HCT116 (cell line): Measurements from ENCODE around the gene PTPN12. TPM values are rescaled to one million over a fixed set of nuclear protein-coding genes. Genes with fewer than 3 reads are reported as not detected.

ENCODE experiments used
- ATAC-seq: fragments of 200-7000 bp; cut with Tn5 transposase; 2 replicates; pipeline ENCODE4 v1.9.1; 2020; ENCODE audit warnings: mild to moderate bottlenecking, moderate library complexity
- BruUV-seq: library from RNA; stranded (reverse); fragments of 400-500 nt; replicated peaks from 2 replicates; lab custom pipeline; 2021; lab: Mats Ljungman, UMichigan
- CTCF ChIA-PET: fragments of 300-600 bp; sonication (Branson Sonifier 250); formaldehyde crosslinking; loops from one replicate; lab custom pipeline; 2021; ENCODE audit warnings: antibody characterized with exemption; lab: Charles Lee
- POLR2A ChIA-PET: fragments of 300-600, 350-600 bp; sonication (Branson Sonifier 250); formaldehyde crosslinking; loops from one replicate; lab custom pipeline; 2021; ENCODE audit warnings: antibody characterized with exemption; lab: Charles Lee
- RAD21 ChIA-PET, 2 experiments: fragments of 300-600 bp; sonication (Branson Sonifier 250); formaldehyde crosslinking; loops; one replicate each; lab custom pipeline; 2023; ENCODE audit warnings: low total read pairs in 2 of 2; ENCODE audit not compliant: uncharacterized antibody in 2 of 2, unreplicated experiment in 2 of 2, low non-redundant PET in 1 of 2; lab: Charles Lee
- DNase-seq: peaks from one replicate; pipeline ENCODE4 v3.0.0-alpha.2; 2010; ENCODE audit warnings: low read depth, low spot score
- H2AFZ ChIP-seq: fragments of 200-600 bp; shearing (Covaris generic), sonication (generic); 2 replicates; pipeline ENCODE4 v1.6.1; 2017; ENCODE audit warnings: low read depth, mixed run types, mixed read lengths, antibody characterized with exemption, low read length; ENCODE audit not compliant: poor library complexity, severe bottlenecking
- H3K27ac ChIP-seq: 2 replicates; pipeline ENCODE4 v1.5.1; 2012; ENCODE audit warnings: low read depth, low read length
- H3K27me3 ChIP-seq: fragments of 200-600 bp; sonication (generic); 2 replicates; pipeline ENCODE4 v1.6.1; 2016; ENCODE audit warnings: mixed run types, low read length, mixed read lengths; ENCODE audit not compliant: insufficient read depth
- H3K36me3 ChIP-seq, 2 experiments: fragments of 200-500 bp in 1 of 2; fragments of 200-600 bp in 1 of 2; sonication (Bioruptor generic) in 1 of 2; sonication (generic) in 1 of 2; 2 replicates each; pipeline versions ENCODE4 v1.5.1 to v1.6.1; 2014 to 2016; ENCODE audit warnings: low read length in 2 of 2, inconsistent platforms in 1 of 2, mixed read lengths in 1 of 2, mixed run types in 1 of 2; ENCODE audit not compliant: insufficient read depth in 2 of 2, control insufficient read depth in 1 of 2
- H3K4me1 ChIP-seq, 2 experiments: fragments of 200-600 bp in 1 of 2; sonication (generic) in 1 of 2; 2 replicates each; pipeline versions ENCODE4 v1.5.1 to v1.6.1; 2012 to 2017; ENCODE audit warnings: low read length in 2 of 2, inconsistent platforms in 1 of 2, mild to moderate bottlenecking in 1 of 2, mixed read lengths in 1 of 2, mixed run types in 1 of 2, moderate library complexity in 1 of 2; ENCODE audit not compliant: insufficient read depth in 2 of 2, control insufficient read depth in 1 of 2
- H3K4me2 ChIP-seq: fragments of 200-600 bp; sonication (generic); 2 replicates; pipeline ENCODE4 v1.6.1; 2017; ENCODE audit warnings: mixed run types, low read length, mixed read lengths
- H3K4me3 ChIP-seq, 2 experiments: fragments of 200-600 bp in 1 of 2; sonication (generic) in 1 of 2; replicated peaks in 1 of 2; 2 replicates each; pipeline ENCODE4 v1.5.1; 2011 to 2016; ENCODE audit warnings: low read length in 2 of 2, control low read depth in 1 of 2, low read depth in 1 of 2, mild to moderate bottlenecking in 1 of 2, mixed read lengths in 1 of 2, mixed run types in 1 of 2
- H3K79me2 ChIP-seq: fragments of 200-600 bp; sonication (generic); 2 replicates; pipeline ENCODE4 v1.6.1; 2017; ENCODE audit warnings: mild to moderate bottlenecking, mixed run types, low read length, moderate library complexity, mixed read lengths; ENCODE audit not compliant: insufficient read depth
- H3K9ac ChIP-seq: fragments of 200-600 bp; sonication (generic); 2 replicates; pipeline ENCODE4 v1.6.1; 2016; ENCODE audit warnings: low read length, mixed read lengths
- H3K9me2 ChIP-seq: fragments of 200-600 bp; sonication (generic), shearing (Covaris generic); 2 replicates; pipeline ENCODE4 v1.6.1; 2017; ENCODE audit warnings: mixed run types, mild to moderate bottlenecking, moderate library complexity; ENCODE audit not compliant: insufficient read depth
- H3K9me3 ChIP-seq, 2 experiments: fragments of 200-500 bp in 1 of 2; fragments of 200-600 bp in 1 of 2; sonication (Bioruptor generic) in 1 of 2; sonication (generic) in 1 of 2; 2 replicates each; pipeline ENCODE4 v1.6.1; 2014 to 2017; ENCODE audit warnings: low read length in 2 of 2, mixed read lengths in 2 of 2, inconsistent platforms in 1 of 2, low read depth in 1 of 2, mild to moderate bottlenecking in 1 of 2, mixed run types in 1 of 2, moderate library complexity in 1 of 2; ENCODE audit not compliant: control insufficient read depth in 1 of 2, insufficient read depth in 1 of 2
- H4K20me1 ChIP-seq: fragments of 200-600 bp; sonication (generic), shearing (Covaris generic); 2 replicates; pipeline ENCODE4 v1.6.1; 2017; ENCODE audit warnings: mixed run types, mild to moderate bottlenecking, moderate library complexity; ENCODE audit not compliant: insufficient read depth
- CBX3 ChIP-seq: IDR thresholded peaks from 2 replicates; pipeline ENCODE4 v1.6.1; 2012; ENCODE audit warnings: low read depth
- CEBPB ChIP-seq: IDR thresholded peaks from 2 replicates; pipeline ENCODE4 v1.6.1; 2012; ENCODE audit warnings: low read depth
- EGR1 ChIP-seq: IDR thresholded peaks from 2 replicates; pipeline ENCODE4 v1.6.1; 2012; ENCODE audit warnings: low read depth
- ELF1 ChIP-seq: IDR thresholded peaks from 2 replicates; pipeline ENCODE4 v1.6.1; 2012; ENCODE audit warnings: low read depth, borderline replicate concordance
- EZH2 ChIP-seq: fragments of 200-600 bp; sonication (generic); IDR thresholded peaks from 2 replicates; pipeline ENCODE4 v1.6.1; 2017; ENCODE audit warnings: antibody characterized with exemption, mixed run types
- FOSL1 ChIP-seq: IDR thresholded peaks from 2 replicates; pipeline ENCODE4 v1.6.1; 2012; ENCODE audit warnings: low read depth
- RAD21 ChIP-seq: IDR thresholded peaks from 2 replicates; pipeline ENCODE4 v1.6.1; 2012; ENCODE audit warnings: low read depth, mild to moderate bottlenecking
- SIN3A ChIP-seq: IDR thresholded peaks from 2 replicates; pipeline ENCODE4 v1.6.1; 2012; ENCODE audit warnings: low read depth
- SP1 ChIP-seq: IDR thresholded peaks from 2 replicates; pipeline ENCODE4 v1.6.1; 2012; ENCODE audit warnings: low read depth
- SRF ChIP-seq: IDR thresholded peaks from 2 replicates; pipeline ENCODE4 v1.6.1; 2012; ENCODE audit warnings: low read depth
- YY1 ChIP-seq: IDR thresholded peaks from 2 replicates; pipeline ENCODE4 v1.6.1; 2011; ENCODE audit warnings: low read length, low read depth, moderate library complexity, mild to moderate bottlenecking; ENCODE audit not compliant: insufficient replicate concordance; ENCODE audit errors: extremely low read depth
- ZNF274 ChIP-seq: fragments of 200-500 bp; sonication (Bioruptor generic); IDR thresholded peaks from 2 replicates; pipeline ENCODE4 v1.6.1; 2014; ENCODE audit warnings: mild to moderate bottlenecking, low read depth, low read length, inconsistent platforms
- intact Hi-C: fragments of 100-400 bp; cut with micrococcal nuclease; formaldehyde crosslinking; loops from 2 replicates; pipeline ENCODE4 v1.10.0; 2022
- total RNA-seq: library from RNA; stranded (reverse); gene quantifications from one replicate; pipeline ENCODE4 v1.2.1, GENCODE V29; 2021; ENCODE audit not compliant: unreplicated experiment
- TF ChIP-seq, protein P1 (sequence below): IDR thresholded peaks from 2 replicates; pipeline ENCODE4 v1.6.1; 2012; ENCODE audit warnings: low read depth
- TF ChIP-seq, protein P2 (sequence below): IDR thresholded peaks from 2 replicates; pipeline ENCODE4 v1.6.1; 2011; ENCODE audit warnings: mild to moderate bottlenecking, low read length, moderate library complexity; ENCODE audit not compliant: insufficient replicate concordance; ENCODE audit errors: extremely low read depth
- TF ChIP-seq, protein P3 (sequence below): IDR thresholded peaks from 2 replicates; pipeline ENCODE4 v1.6.1; 2012

Gene PTPN12
- total RNA-seq, 1 experiment from 2014 or later = 80.5 TPM

DNA sequence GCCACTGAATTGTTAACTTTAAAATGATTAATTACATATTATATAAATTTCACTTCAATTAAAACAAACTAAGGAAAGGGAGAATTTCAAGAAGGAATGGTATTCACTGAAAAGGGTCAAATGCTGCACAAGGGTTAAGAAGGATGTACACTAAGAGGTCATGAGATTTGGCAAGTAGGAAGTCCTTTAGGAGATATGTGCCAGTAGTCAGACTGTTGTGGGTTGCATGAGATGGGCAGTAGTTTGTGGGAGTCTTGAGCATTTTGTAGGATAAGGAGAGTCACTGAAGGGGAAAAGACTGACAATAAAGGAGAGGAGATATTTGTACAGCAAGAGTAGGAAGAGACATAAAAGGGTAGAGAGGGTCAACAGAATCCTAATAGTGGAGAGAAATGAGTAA, 12.4 kb upstream of the PTPN12 start:
- intact Hi-C loops = no loop called here
- no TSS peak for BruUV-seq
- Histone ChIP-seq H3K79me2 (no peaks in the 10 kb centered on the region), H3K9me2 (no peaks in the 10 kb centered on the region), H3K9me3 (no peaks in the 10 kb centered on the region), H4K20me1 (no peaks in the 10 kb centered on the region), H3K27ac (no peak overlapping the region), H3K4me2 (no peak overlapping the region), H3K9ac (no peak overlapping the region), H3K36me3 (no peaks in the 10 kb centered on the region), H3K4me3 (no peak overlapping the region), H3K4me1 (peaks cover 0 to 4% of the 10 kb centered on the region in 2 experiments; a peak in 2 of 4 replicates), H2AFZ (no peak overlapping the region), H3K27me3 (no peaks in the 10 kb centered on the region)
- ATAC-seq (no peak), DNase-seq (no peak)
- ChIA-PET POLR2A (no interaction called here), CTCF (no interaction called here), RAD21 (no interaction called here)
- no peak for TF ChIP-seq CEBPB
- no peak for TF ChIP-seq ZNF274
- TF ChIP-seq SP1 = no peak
- no peak for TF ChIP-seq FOSL1
- TF ChIP-seq EZH2 = no peak
- TF ChIP-seq, protein P1, sequence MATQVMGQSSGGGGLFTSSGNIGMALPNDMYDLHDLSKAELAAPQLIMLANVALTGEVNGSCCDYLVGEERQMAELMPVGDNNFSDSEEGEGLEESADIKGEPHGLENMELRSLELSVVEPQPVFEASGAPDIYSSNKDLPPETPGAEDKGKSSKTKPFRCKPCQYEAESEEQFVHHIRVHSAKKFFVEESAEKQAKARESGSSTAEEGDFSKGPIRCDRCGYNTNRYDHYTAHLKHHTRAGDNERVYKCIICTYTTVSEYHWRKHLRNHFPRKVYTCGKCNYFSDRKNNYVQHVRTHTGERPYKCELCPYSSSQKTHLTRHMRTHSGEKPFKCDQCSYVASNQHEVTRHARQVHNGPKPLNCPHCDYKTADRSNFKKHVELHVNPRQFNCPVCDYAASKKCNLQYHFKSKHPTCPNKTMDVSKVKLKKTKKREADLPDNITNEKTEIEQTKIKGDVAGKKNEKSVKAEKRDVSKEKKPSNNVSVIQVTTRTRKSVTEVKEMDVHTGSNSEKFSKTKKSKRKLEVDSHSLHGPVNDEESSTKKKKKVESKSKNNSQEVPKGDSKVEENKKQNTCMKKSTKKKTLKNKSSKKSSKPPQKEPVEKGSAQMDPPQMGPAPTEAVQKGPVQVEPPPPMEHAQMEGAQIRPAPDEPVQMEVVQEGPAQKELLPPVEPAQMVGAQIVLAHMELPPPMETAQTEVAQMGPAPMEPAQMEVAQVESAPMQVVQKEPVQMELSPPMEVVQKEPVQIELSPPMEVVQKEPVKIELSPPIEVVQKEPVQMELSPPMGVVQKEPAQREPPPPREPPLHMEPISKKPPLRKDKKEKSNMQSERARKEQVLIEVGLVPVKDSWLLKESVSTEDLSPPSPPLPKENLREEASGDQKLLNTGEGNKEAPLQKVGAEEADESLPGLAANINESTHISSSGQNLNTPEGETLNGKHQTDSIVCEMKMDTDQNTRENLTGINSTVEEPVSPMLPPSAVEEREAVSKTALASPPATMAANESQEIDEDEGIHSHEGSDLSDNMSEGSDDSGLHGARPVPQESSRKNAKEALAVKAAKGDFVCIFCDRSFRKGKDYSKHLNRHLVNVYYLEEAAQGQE = no peak
- no peak for TF ChIP-seq EGR1
- TF ChIP-seq, protein P2, sequence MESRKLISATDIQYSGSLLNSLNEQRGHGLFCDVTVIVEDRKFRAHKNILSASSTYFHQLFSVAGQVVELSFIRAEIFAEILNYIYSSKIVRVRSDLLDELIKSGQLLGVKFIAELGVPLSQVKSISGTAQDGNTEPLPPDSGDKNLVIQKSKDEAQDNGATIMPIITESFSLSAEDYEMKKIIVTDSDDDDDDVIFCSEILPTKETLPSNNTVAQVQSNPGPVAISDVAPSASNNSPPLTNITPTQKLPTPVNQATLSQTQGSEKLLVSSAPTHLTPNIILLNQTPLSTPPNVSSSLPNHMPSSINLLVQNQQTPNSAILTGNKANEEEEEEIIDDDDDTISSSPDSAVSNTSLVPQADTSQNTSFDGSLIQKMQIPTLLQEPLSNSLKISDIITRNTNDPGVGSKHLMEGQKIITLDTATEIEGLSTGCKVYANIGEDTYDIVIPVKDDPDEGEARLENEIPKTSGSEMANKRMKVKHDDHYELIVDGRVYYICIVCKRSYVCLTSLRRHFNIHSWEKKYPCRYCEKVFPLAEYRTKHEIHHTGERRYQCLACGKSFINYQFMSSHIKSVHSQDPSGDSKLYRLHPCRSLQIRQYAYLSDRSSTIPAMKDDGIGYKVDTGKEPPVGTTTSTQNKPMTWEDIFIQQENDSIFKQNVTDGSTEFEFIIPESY = no peak
- no peak for TF ChIP-seq CBX3
- no peak for TF ChIP-seq ELF1
- no peak for TF ChIP-seq RAD21
- TF ChIP-seq SRF = no peak
- no peak for TF ChIP-seq SIN3A
- TF ChIP-seq, protein P3, sequence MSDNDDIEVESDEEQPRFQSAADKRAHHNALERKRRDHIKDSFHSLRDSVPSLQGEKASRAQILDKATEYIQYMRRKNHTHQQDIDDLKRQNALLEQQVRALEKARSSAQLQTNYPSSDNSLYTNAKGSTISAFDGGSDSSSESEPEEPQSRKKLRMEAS = no peak
- TF ChIP-seq YY1 = no peak
